ENCODE results near the gene DRC7.

- TF ChIP-seq REST (IDR thresholded peaks at IDR 0.05) (no peak), YY1 (IDR thresholded peaks at IDR 0.05) (no peak), EGR1 (IDR thresholded peaks at IDR 0.05; ENCODE audit: low read depth in 2 of 2) (no peak)
These were observed 76.7 kb downstream of the DRC7 start for GRCh38 chr16:57771141-57771785.
